GM23248 (cell line): Measurements from ENCODE around the gene PTPRD. TPM values are rescaled to one million over a fixed set of nuclear protein-coding genes. Genes with fewer than 3 reads are reported as not detected.

Source experiments
- DNase-seq: peaks from one replicate; pipeline ENCODE4 v3.0.0-alpha.2; 2015
- H2AFZ ChIP-seq: fragments of 200-600 bp; sonication (generic); 2 replicates; pipeline ENCODE4 v1.6.1; 2016; ENCODE audit warnings: antibody characterized with exemption
- H3F3A ChIP-seq: fragments of 200-600 bp; sonication (generic); 2 replicates; pipeline ENCODE4 v1.6.1; 2016; ENCODE audit warnings: mild to moderate bottlenecking, antibody characterized with exemption, mixed run types; ENCODE audit not compliant: insufficient read depth
- H3K27ac ChIP-seq: fragments of 200-600 bp; sonication (generic); 2 replicates; pipeline ENCODE4 v1.5.1; 2016; ENCODE audit warnings: mild to moderate bottlenecking
- H3K27me3 ChIP-seq: fragments of 200-600 bp; sonication (generic); replicated peaks from 2 replicates; pipeline ENCODE4 v1.6.1; 2016; ENCODE audit warnings: mild to moderate bottlenecking; ENCODE audit not compliant: insufficient read depth
- H3K36me3 ChIP-seq: fragments of 200-600 bp; sonication (generic); 2 replicates; pipeline ENCODE4 v1.6.1; 2016; ENCODE audit warnings: low read depth, mild to moderate bottlenecking
- H3K4me1 ChIP-seq: fragments of 200-600 bp; sonication (generic); 2 replicates; pipeline ENCODE4 v1.6.1; 2016; ENCODE audit warnings: mild to moderate bottlenecking; ENCODE audit not compliant: insufficient read depth
- H3K4me2 ChIP-seq: fragments of 200-600 bp; sonication (generic); one replicate; pipeline ENCODE4 v1.6.1; 2016; ENCODE audit warnings: mild to moderate bottlenecking; ENCODE audit not compliant: unreplicated experiment
- H3K4me3 ChIP-seq: fragments of 200-600 bp; sonication (generic); 2 replicates; pipeline ENCODE4 v1.5.1; 2016; ENCODE audit warnings: mild to moderate bottlenecking
- H3K79me2 ChIP-seq: fragments of 200-600 bp; sonication (generic); 2 replicates; pipeline ENCODE4 v1.6.1; 2016; ENCODE audit warnings: mild to moderate bottlenecking; ENCODE audit not compliant: insufficient read depth
- H3K9ac ChIP-seq: fragments of 200-600 bp; sonication (generic); 2 replicates; pipeline ENCODE4 v1.6.1; 2016; ENCODE audit warnings: mild to moderate bottlenecking
- H3K9me2 ChIP-seq: fragments of 200-600 bp; sonication (generic); 2 replicates; pipeline ENCODE4 v1.6.1; 2016; ENCODE audit warnings: mixed run types, mild to moderate bottlenecking, moderate library complexity; ENCODE audit not compliant: insufficient read depth
- H3K9me3 ChIP-seq: fragments of 200-600 bp; sonication (generic); one replicate; pipeline ENCODE4 v1.6.1; 2017; ENCODE audit warnings: low read depth
- H4K20me1 ChIP-seq: fragments of 200-600 bp; sonication (generic); 2 replicates; pipeline ENCODE4 v1.6.0; 2016; ENCODE audit not compliant: insufficient read depth
- EZH2 ChIP-seq: fragments of 200-600 bp; sonication (generic); IDR thresholded peaks from 2 replicates; pipeline ENCODE4 v1.6.1; 2018; ENCODE audit warnings: antibody characterized with exemption, mild to moderate bottlenecking; ENCODE audit not compliant: insufficient read depth, poor library complexity, severe bottlenecking
- EZH2phosphoT487 ChIP-seq: fragments of 200-600 bp; sonication (generic); IDR thresholded peaks from 2 replicates; pipeline ENCODE4 v1.6.1; 2018; ENCODE audit warnings: antibody characterized with exemption, moderate library complexity, mild to moderate bottlenecking, low read depth; ENCODE audit not compliant: insufficient read depth
- WGBS, 2 experiments: methylation state at CpG; one replicate each; pipeline ENCODE4 v1.1.6; 2015 to 2017; ENCODE audit warnings: low lambda C conversion rate in 2 of 2, low coverage in 1 of 2; ENCODE audit errors: missing lambda C conversion rate in 2 of 2; 5-methylcytosine and 5-hydroxymethylcytosine counted together
- in situ Hi-C: fragments of 300-500 bp; cut with MboI; formaldehyde crosslinking; loops from 2 replicates; pipeline ENCODE4 v1.15.0; 2020
- polyA plus RNA-seq: library from polyadenylated mRNA; unstranded; fragments of >200 nt; fragmentation: Nextera tagmentation; extraction: Ambion mirVana; gene quantifications from 2 replicates; pipeline ENCODE4 v1.2.1, GENCODE V29; 2016
- total RNA-seq: library from RNA; depleted of rRNA; stranded (reverse); fragments of >200 nt; shearing (Covaris generic); gene quantifications from 2 replicates; pipeline ENCODE4 v1.2.3, GENCODE V29; 2014

PTPRD gene
- total and polyA plus RNA-seq, 2 experiments from 2014 or later: 0.05 TPM; not detected in 1

DNA sequence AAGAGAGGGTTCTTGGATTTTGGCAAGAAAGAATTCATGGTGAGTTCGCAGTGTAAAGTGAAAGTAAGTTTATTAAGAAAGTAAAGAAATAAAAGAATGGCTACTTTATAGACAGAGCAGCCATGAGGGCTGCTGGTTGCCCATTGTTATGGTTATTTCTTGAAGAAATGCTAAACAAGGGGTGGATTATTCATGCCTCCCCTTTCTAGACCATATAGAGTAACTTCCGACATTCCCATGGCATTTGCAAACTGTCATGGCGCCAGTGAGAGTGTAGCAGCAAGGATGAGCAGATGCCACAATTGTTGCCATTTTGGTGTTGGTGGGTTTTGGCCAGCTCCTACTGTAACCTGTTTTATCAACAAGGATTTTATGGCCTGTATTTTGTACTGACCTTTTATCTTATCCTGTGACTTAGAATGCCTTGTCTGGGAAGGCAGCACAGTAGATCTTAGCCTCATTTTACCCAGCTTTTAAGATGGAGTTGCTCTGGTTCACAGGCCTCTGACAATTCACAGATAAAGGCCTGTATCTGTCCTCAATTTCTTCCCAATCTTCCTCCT, 1787.1 kb downstream of the PTPRD start:
- Histone ChIP-seq H4K20me1 (no peaks in the 10 kb centered on the region), H3F3A (no peaks in the 10 kb centered on the region), H2AFZ (no peak overlapping the region), H3K4me1 (no peaks in the 10 kb centered on the region), H3K27ac (no peak overlapping the region), H3K4me2 (no peak overlapping the region), H3K9me2 (no peaks in the 10 kb centered on the region), H3K27me3 (no peaks in the 10 kb centered on the region), H3K4me3 (no peak overlapping the region), H3K36me3 (no peaks in the 10 kb centered on the region), H3K9ac (no peak overlapping the region), H3K9me3 (no peaks in the 10 kb centered on the region), H3K79me2 (no peaks in the 10 kb centered on the region)
- in situ Hi-C loops: no loop called here
- no peak for TF ChIP-seq EZH2phosphoT487
- TF ChIP-seq EZH2: no peak
- 3 to 6% methylated on average over 3 of the region's 3 CpGs for WGBS, 2 experiments
- DNase-seq: no peak

- H3K4me1 ChIP-seq: no peaks in the 10 kb centered on the region
- H3F3A ChIP-seq: no peaks in the 10 kb centered on the region
- H3K27ac ChIP-seq: no peak overlapping the region
- WGBS, 2 experiments: 54 to 55% methylated on average over 10 of the region's 10 CpGs
- H3K9ac ChIP-seq: no peak overlapping the region
- H3K9me3 ChIP-seq: no peaks in the 10 kb centered on the region
- no peaks in the 10 kb centered on the region for H3K9me2 ChIP-seq
- no peaks in the 10 kb centered on the region for H3K36me3 ChIP-seq
- in situ Hi-C loops: no loop called here
- no peak overlapping the region for H3K4me3 ChIP-seq
- no peaks in the 10 kb centered on the region for H3K27me3 ChIP-seq
- no peak for DNase-seq
- no peaks in the 10 kb centered on the region for H3K79me2 ChIP-seq
- no peak overlapping the region for H3K4me2 ChIP-seq
- H4K20me1 ChIP-seq: no peaks in the 10 kb centered on the region
- TF ChIP-seq EZH2 (no peak), EZH2phosphoT487 (no peak)
- no peak overlapping the region for H2AFZ ChIP-seq
Observed at GRCh38 chr9:8823131-8823895, 1789.5 kb downstream of the PTPRD start.

GRCh38 chr9:8822667-8823025, 1790.2 kb downstream of the PTPRD start:
- TF ChIP-seq EZH2phosphoT487: no peak
- no peak for TF ChIP-seq EZH2
- 24 to 27% methylated on average over 5 of the region's 5 CpGs for WGBS, 2 experiments
- H3K4me2 ChIP-seq: no peak overlapping the region

DNA sequence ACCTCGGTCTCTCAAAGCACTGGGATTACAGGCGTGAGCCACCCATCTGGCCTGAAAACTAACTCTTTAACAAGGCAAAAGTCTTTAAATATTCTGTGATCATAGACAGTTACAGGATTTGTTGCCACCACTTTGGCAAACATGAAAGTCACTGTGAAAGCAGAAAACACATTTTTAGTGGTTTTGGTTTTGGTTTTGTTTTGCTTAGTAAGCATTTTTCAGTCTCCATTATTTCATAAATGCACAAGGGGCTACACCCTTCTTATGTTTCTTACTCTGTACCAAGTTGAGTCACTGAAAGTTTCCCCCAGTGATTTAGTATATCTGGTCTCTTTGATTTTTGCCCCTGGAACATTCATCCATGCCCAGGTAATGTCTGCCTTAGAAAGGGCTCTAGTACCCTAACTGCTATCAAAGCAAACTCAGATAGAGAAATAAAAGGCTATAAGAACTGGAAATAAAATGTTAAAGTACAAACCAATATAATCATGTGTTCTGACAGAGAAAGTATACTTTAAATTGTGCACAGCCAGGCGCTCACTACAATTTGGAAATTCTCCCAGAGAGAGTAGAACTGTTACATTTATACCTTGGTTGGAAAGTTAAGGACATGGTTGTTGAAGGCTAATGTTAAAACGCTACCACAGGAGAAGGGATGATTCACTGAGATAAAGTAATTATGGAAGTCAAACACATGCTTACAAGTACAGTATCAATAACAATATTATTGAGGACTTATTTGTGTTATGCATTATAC, 1790.7 kb downstream of the PTPRD start:
- no peaks in the 10 kb centered on the region for H3K9me3 ChIP-seq
- no peak overlapping the region for H3K27ac ChIP-seq
- no peaks in the 10 kb centered on the region for H3K9me2 ChIP-seq
- H2AFZ ChIP-seq: no peak overlapping the region
- no peaks in the 10 kb centered on the region for H3F3A ChIP-seq
- no peaks in the 10 kb centered on the region for H3K79me2 ChIP-seq
- 13 to 15% methylated on average over 4 of the region's 4 CpGs for WGBS, 2 experiments
- in situ Hi-C loops: no loop called here
- H4K20me1 ChIP-seq: no peaks in the 10 kb centered on the region
- no peaks in the 10 kb centered on the region for H3K27me3 ChIP-seq
- no peak for DNase-seq
- H3K4me2 ChIP-seq: no peak overlapping the region
- H3K9ac ChIP-seq: no peak overlapping the region
- H3K4me1 ChIP-seq: no peaks in the 10 kb centered on the region
- H3K4me3 ChIP-seq: no peak overlapping the region
- H3K36me3 ChIP-seq: no peaks in the 10 kb centered on the region
- no peak for TF ChIP-seq EZH2phosphoT487
- TF ChIP-seq EZH2: no peak

More at GRCh38 chr9:8822667-8823025, 1790.2 kb downstream of the PTPRD start:
- H3K36me3 ChIP-seq: no peaks in the 10 kb centered on the region
- no peak overlapping the region for H3K27ac ChIP-seq
- no peak overlapping the region for H3K4me3 ChIP-seq
- no peaks in the 10 kb centered on the region for H3K9me3 ChIP-seq
- no peaks in the 10 kb centered on the region for H4K20me1 ChIP-seq
- no peaks in the 10 kb centered on the region for H3K27me3 ChIP-seq
- no peak overlapping the region for H3K9ac ChIP-seq
- no peak for DNase-seq
- in situ Hi-C loops: no loop called here
- no peaks in the 10 kb centered on the region for H3K4me1 ChIP-seq
- H2AFZ ChIP-seq: no peak overlapping the region
- no peaks in the 10 kb centered on the region for H3K79me2 ChIP-seq
- no peaks in the 10 kb centered on the region for H3F3A ChIP-seq
- no peaks in the 10 kb centered on the region for H3K9me2 ChIP-seq
